Measurements from ENCODE around the gene SLC2A13.
"Not testable (repeated sequence)": the region's sequence is repeated elsewhere in the genome, so short reads cannot be mapped to it uniquely, and the experiment has no call there.

Gene SLC2A13

GRCh38 chr12:39867631-39868327 lies 238.1 kb downstream of the SLC2A13 start:
- no peak for DNase-seq (ENCODE audit: low read depth)

GRCh38 chr12:39866135-39866534 lies 239.7 kb downstream of the SLC2A13 start:
- DNase-seq (ENCODE audit: low read depth), result no peak

DNA sequence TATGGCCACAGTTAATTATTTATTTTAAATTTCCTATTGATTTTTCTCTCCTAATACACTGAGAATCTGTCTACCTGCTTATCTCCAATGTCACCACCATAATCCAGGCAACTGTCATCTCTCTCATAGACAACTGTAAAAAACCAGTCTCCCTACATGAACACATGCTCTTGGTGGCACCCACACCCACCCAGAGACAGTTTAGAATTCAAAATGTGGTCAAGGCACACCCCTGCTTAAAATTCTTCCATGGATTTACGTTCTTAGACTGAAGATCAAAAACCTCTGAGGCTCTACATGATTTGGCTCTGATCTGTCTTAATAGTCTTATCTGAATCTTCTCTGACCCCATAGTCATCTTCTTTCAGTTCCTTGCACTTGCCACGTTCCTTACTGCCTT lies 245.2 kb downstream of the SLC2A13 start:
- DNase-seq (ENCODE audit: low read depth), result no peak

GRCh38 chr12:39853003-39853402 lies 252.9 kb downstream of the SLC2A13 start:
- DNase-seq (ENCODE audit: low read depth), result no peak

- no peak for DNase-seq (ENCODE audit: low read depth)
Measured at GRCh38 chr12:39852346-39852745, 253.5 kb downstream of the SLC2A13 start.

DNA sequence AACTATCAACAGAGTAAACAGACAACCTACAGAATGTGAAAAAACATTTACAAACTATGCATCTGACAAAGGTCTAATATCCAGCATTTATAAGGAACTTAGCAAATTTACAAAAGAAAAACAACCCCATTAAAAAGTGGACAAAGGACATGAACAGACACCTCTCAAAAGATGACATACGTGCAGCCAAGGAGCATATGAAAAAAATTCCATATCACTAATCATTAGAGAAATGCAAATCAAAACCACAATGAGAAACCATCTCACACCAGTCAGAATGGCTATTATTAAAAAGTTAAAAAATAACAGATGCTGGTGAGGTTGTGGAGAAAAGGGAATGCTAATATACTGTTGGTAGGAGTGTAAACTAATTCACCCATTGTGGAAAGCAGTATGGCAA lies 257.7 kb downstream of the SLC2A13 start:
- not testable (repeated sequence) for DNase-seq (ENCODE audit: low read depth)

DNA sequence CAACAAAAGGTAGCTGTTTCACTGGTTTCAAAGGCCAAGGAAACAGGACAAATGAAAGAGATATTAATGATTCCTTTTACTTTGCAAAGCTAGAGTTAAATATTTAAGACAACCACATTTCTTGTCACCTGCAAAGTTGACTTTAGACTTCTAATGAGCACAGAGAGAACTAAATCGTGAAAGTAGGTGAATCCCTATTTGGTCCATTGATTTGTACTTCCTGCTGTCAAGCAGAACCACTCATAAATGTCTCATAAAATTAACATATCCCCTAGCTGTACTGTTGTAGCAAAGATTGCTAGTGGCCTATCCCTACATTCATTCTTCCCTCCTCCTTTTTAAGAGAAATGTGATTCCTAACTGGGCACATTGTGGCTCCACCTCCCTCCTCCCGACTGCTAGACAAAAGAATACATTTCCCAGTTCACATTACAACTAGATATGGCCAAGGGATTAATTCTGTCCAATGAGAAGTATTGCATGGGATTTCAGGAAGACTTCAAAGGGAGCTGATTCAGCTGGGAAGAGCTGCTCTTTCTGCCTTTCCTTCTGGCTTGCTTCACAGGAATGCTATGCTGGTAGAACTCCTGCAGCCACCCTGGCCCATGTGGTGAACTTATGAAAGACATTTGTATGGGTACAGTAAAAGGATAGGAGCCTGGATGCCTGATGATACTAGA lies 258.8 kb downstream of the SLC2A13 start:
- DNase-seq (ENCODE audit: low read depth), result no peak

GRCh38 chr12:39846304-39846703 lies 259.6 kb downstream of the SLC2A13 start:
- DNase-seq (ENCODE audit: low read depth), result no peak

GRCh38 chr12:39840422-39840821 lies 265.5 kb downstream of the SLC2A13 start:
- DNase-seq (ENCODE audit: low read depth), result no peak

GRCh38 chr12:39839072-39839471 lies 266.8 kb downstream of the SLC2A13 start:
- no peak for DNase-seq (ENCODE audit: low read depth)

DNA sequence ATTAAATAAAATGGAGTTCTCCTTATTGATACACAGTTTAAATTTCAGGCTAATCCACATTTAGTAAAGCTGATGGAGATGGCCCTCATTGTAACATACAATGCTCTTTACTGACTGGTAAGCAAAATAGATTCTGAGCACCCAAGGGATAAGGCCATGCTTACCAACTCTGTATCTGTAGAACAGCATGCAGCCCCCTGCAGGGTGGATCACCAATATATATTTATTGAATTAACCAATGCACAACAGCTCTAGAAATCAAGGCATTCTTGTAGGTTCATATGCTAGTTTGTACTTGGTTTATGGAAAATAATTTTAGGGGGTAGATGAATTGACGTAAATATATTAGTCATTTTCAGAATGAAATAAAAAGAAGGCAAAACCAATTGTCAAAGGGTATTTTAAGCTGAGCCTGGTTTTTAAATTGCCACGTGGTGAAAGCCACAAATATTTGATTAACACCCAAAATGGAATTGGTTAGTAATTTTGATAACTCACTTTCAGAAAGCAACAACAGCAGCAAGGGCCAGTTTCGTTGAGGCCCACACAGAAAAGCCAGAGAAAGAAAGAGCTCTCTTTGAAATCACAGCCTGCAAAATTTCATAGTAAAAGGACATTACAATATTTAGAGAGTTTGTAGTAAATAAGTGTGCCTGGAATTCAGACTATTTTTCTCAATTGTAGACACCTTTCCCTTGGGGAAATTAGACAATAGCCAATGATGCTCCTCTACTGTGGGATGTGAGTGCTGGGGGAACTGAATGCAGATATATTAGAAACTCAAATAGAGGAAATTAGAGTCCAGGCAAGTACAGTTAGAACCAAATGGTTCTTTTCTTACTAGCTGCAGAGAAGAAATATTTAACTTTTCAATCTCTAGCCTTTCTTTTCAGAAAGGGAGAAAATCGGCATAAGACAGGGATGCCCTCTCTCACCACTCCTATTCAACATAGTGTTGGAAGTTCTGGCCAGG lies 270.1 kb downstream of the SLC2A13 start:
- DNase-seq (ENCODE audit: low read depth), result no peak

DNA sequence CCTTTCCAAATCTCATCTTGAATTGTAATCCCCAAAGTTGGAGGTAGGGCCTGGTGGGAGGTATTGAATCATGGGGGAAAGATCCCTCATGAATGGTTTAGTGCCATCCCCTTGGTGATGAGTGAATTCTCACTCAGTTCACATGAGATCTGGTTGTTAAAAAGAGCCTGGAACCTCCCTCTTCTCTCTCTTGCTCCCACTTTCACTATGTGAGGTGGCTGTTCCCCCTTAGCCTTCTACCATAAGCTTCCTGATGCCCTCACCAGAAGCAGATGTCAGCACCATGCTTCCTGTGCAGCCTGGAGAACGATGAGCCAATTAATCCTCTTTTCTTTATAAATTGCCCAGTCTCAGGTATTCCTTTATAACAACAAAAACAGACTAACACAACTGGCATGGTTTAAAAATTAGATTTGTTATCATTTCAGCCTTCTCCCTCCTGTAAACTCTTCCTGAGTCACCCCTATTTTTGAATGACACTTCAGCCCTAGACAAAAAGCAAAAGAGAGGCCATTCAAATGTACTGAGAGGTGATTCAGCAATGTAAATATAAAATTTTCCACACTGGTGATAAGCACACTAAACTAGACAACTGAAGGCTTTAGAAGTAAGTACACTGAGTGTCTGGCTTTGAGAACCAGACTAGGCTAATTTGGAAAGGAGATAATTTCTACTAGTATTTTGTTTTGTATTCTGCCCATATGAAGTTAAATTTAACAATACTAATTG lies 274.1 kb downstream of the SLC2A13 start:
- DNase-seq (ENCODE audit: low read depth), result no peak

DNA sequence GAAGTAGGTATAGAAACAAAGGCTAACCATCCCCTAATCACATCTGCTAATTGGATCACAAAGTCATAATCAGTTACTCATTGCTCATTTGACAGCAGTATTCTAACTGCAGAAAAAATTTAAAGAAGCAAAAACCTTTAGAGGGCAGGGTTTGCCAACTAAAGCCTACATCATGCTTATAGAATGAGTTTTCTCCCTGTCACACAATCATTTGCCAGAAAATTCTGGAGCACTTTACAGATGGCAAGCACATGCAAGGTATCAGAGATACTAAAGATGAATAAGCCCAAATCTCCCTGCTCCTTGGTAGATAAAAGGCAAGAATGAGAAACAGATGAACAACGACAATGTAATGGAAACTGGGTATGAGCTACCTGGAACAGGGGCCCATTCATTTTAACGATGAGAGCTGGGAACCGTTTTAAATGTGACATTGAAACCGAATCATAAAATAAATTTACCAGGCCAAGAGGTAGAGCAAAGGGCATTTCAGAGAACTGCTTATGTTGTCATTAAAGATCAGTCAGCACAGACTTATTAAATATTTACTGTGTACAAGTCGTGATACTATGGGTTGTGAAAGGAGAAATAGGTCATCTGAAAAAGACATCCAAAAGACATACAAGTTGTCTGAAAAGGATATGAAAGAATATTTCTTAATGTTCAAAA lies 274.9 kb downstream of the SLC2A13 start:
- no peak for DNase-seq (ENCODE audit: low read depth)

DNA sequence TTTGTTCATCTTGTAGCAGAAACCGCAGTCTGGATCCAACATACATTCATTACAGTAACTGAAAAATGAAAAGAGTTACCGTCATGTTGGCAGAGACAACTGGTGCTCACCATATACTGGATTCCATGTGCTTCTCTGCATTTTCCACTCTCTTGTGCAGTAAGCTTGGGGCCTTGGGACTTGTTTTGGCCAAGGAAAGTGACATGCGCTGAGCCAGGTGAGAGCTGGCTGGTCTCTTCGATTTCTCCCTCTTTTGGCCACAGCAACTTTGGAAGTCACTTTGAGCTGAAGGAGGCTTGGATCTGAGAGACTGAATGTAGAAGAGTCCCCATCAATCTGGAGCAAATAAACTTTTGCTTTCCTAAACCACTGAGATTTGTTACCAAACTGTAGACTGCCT lies 275.7 kb downstream of the SLC2A13 start:
- DNase-seq (ENCODE audit: low read depth), result no peak

GRCh38 chr12:39824505-39825212 lies 281.2 kb downstream of the SLC2A13 start:
- no peak for DNase-seq (ENCODE audit: low read depth)

DNA sequence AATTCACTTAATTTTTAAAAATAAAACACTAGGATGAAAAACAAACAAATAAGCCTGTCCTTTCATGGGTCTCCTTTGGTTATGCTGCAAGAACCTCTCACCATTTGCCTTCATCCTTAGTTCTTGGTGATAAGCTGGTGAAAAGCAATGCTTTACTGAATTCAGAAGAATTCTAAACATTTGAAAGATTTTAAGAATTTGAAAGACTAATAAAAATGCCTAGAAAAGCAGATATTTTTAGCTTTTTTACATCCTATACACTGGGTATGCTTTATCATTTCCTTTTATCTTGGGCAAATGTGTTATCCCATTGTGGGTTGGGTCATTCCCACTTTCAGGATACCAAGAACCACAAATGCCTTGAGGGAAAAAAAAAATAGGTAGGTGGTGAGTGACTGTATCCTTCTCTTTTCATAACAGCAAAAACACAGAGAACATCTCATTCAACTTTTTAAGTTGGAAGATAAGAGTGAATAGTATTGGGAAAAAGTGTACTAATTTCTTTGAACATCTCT lies 289.2 kb downstream of the SLC2A13 start:
- DNase-seq (ENCODE audit: low read depth), result no peak

DNA sequence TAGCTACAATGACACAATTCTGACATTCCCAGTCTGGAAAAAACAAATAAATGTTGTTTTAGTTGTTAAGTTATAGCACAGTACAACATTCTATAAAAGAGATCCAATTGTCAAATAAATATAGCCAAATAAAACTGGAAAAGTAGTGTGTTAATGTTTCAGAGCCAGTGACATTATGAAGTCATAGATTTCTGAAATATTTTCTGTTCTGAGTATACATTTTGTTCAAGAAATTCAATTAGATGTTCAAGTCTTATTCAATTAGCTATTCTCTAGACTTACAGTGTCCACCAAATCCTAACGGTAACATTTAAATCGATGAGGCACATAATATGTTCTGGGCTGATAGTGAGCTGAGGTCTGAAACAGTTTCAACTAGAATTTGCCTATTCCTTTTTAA lies 290.1 kb downstream of the SLC2A13 start:
- DNase-seq (ENCODE audit: low read depth), result no peak

GRCh38 chr12:39814626-39815025 lies 291.3 kb downstream of the SLC2A13 start:
- no peak for DNase-seq (ENCODE audit: low read depth)

DNA sequence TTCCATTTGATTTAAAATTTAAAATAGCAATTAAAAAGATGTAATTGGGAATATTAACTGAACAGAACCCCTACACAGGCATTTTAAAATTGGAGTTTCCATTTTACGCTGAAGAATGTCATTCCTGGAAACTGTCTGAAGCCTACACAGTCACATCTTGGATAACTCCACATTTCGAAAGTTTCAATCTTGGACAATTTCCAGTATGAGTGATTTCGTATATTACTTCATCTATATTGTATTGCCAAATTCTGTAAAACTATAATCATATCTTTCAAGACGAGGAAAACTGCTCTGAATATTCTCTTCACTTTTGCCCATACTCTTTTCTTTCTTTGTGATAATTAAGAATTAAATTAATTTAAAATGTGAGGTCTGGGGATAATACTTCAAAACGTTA lies 292.1 kb downstream of the SLC2A13 start:
- no peak for DNase-seq (ENCODE audit: low read depth)

- DNase-seq (ENCODE audit: low read depth), result not testable (repeated sequence)
Measured at GRCh38 chr12:39812456-39812855, 293.4 kb downstream of the SLC2A13 start.

- no peak for DNase-seq (ENCODE audit: low read depth)
Measured at GRCh38 chr12:39807043-39807442, 298.8 kb downstream of the SLC2A13 start.

Measured in stimulated activated CD8-positive, alpha-beta memory T cell treated with anti-CD3 and anti-CD28 coated beads, Interleukin-15, amount 100 ng/mL, for 1 hour (primary cell).